Stimulated activated CD8-positive, alpha-beta memory T cell treated with anti-CD3 and anti-CD28 coated beads, Interleukin-12 subunit alpha, Interleukin-12 subunit beta, amount 100 ng/mL, for 1 hour (primary cell): ENCODE measurements around the gene TMPRSS7.
"Not testable (repeated sequence)": the region's sequence is repeated elsewhere in the genome, so short reads cannot be mapped to it uniquely, and the experiment has no call there.

ENCODE experiments used
- DNase-seq: peaks from one replicate; pipeline ENCODE4 v3.0.0-alpha.2; 2020; ENCODE audit warnings: low read depth

TMPRSS7 gene

GRCh38 chr3:112012205-112012992 lies 22.1 kb upstream of the TMPRSS7 start:
- no peak for DNase-seq

- DNase-seq, result peak; percentile 33
Measured at GRCh38 chr3:112013058-112013783, 21.3 kb upstream of the TMPRSS7 start.

GRCh38 chr3:112013784-112014143 lies 20.8 kb upstream of the TMPRSS7 start:
- no peak for DNase-seq

- DNase-seq, result no peak
Measured at GRCh38 chr3:112017091-112017490, 17.4 kb upstream of the TMPRSS7 start.

GRCh38 chr3:112018712-112019111 lies 15.8 kb upstream of the TMPRSS7 start:
- DNase-seq, result no peak

- no peak for DNase-seq
Measured at GRCh38 chr3:112019716-112020115, 14.8 kb upstream of the TMPRSS7 start.

- DNase-seq, result no peak
Measured at GRCh38 chr3:112020674-112021085, 13.9 kb upstream of the TMPRSS7 start.

- no peak for DNase-seq
Measured at GRCh38 chr3:112027142-112027541, 7.4 kb upstream of the TMPRSS7 start.

- DNase-seq, result no peak
Measured at GRCh38 chr3:112027826-112028225, 6.7 kb upstream of the TMPRSS7 start.

- DNase-seq, result no peak
Measured at GRCh38 chr3:112030901-112031300, 3.6 kb upstream of the TMPRSS7 start.

- DNase-seq, result no peak
Measured at GRCh38 chr3:112032098-112032731, 2.3 kb upstream of the TMPRSS7 start.

- no peak for DNase-seq
Measured at GRCh38 chr3:112035241-112035640, 705 bp downstream of the TMPRSS7 start.

GRCh38 chr3:112037194-112037593 lies 2.7 kb downstream of the TMPRSS7 start:
- not testable (repeated sequence) for DNase-seq

- no peak for DNase-seq
Measured at GRCh38 chr3:112038863-112039262, 4.3 kb downstream of the TMPRSS7 start.

- DNase-seq, result no peak
Measured at GRCh38 chr3:112041321-112041720, 6.8 kb downstream of the TMPRSS7 start.

- DNase-seq, result no peak
Measured at GRCh38 chr3:112042842-112043280, 8.3 kb downstream of the TMPRSS7 start.

GRCh38 chr3:112043621-112044201 lies 9.2 kb downstream of the TMPRSS7 start:
- DNase-seq, result peak; percentile 28

GRCh38 chr3:112046599-112046998 lies 12.1 kb downstream of the TMPRSS7 start:
- DNase-seq, result no peak

GRCh38 chr3:112047264-112047663 lies 12.7 kb downstream of the TMPRSS7 start:
- no peak for DNase-seq

GRCh38 chr3:112048911-112049310 lies 14.4 kb downstream of the TMPRSS7 start:
- DNase-seq, result no peak

GRCh38 chr3:112053229-112053628 lies 18.7 kb downstream of the TMPRSS7 start:
- no peak for DNase-seq

GRCh38 chr3:112056451-112056929 lies 22.0 kb downstream of the TMPRSS7 start:
- DNase-seq, result no peak
